ENCODE data around the gene C4orf46. TPM values are rescaled to one million over a fixed set of nuclear protein-coding genes. Genes with fewer than 3 reads are reported as not detected.

Gene C4orf46
- total RNA-seq, 1 donor from 2014 or later: 101 TPM

- H4K20me1 ChIP-seq (ENCODE audit: low read depth): no peaks in the 10 kb centered on the region
- H3K9me3 Mint-ChIP-seq: no peaks in the 10 kb centered on the region
- H3K27me3 ChIP-seq: no peaks in the 10 kb centered on the region
- no peaks in the 10 kb centered on the region for H3K4me1 ChIP-seq
- H3F3A ChIP-seq (ENCODE audit: low read depth): no peaks in the 10 kb centered on the region
- peak overlapping the region; percentile 34 for H2AFZ ChIP-seq (replicated peaks)
- H3K9ac ChIP-seq: no peak overlapping the region
- H3K36me3 Mint-ChIP-seq: no peaks in the 10 kb centered on the region
- no peak overlapping the region for H3K4me2 ChIP-seq
- no peak overlapping the region for H3K4me3 ChIP-seq
- TF ChIP-seq EZH2phosphoT487 (IDR thresholded peaks at IDR 0.05) (no peak), EZH2 (IDR thresholded peaks at IDR 0.05) (no peak), CTCF (IDR thresholded peaks at IDR 0.05) (no peak)
- no peaks in the 10 kb centered on the region for H3K4me1 Mint-ChIP-seq
- H3K4me3 Mint-ChIP-seq: no peak overlapping the region
- H3K27ac Mint-ChIP-seq: no peak overlapping the region
- no peak overlapping the region for H3K27ac ChIP-seq
- H3K36me3 ChIP-seq: no peaks in the 10 kb centered on the region
- peaks cover 7% of the 10 kb centered on the region for H3K27me3 Mint-ChIP-seq (ENCODE audit: insufficient read depth, low read depth)
- no peaks in the 10 kb centered on the region for H3K9me3 ChIP-seq (ENCODE audit: low read depth)
- no peaks in the 10 kb centered on the region for H3K79me2 ChIP-seq (ENCODE audit: low read depth)
- DNase-seq (ENCODE audit: low spot score): no peak
These were observed 26.9 kb downstream of the C4orf46 start for GRCh38 chr4:158644760-158645159.

- H3K27ac Mint-ChIP-seq: no peak overlapping the region
These were observed 27.3 kb downstream of the C4orf46 start for GRCh38 chr4:158644356-158644755.

GRCh38 chr4:158636619-158637018 lies 35.1 kb downstream of the C4orf46 start:
- H3K9ac ChIP-seq: no peak overlapping the region
- H3K4me2 ChIP-seq: no peak overlapping the region
- H4K20me1 ChIP-seq (ENCODE audit: low read depth): no peaks in the 10 kb centered on the region
- H3K79me2 ChIP-seq (ENCODE audit: low read depth): no peaks in the 10 kb centered on the region
- H3K4me1 ChIP-seq: no peaks in the 10 kb centered on the region
- no peak for DNase-seq (ENCODE audit: low spot score)
- no peaks in the 10 kb centered on the region for H3K4me1 Mint-ChIP-seq
- no peak overlapping the region for H3K27ac Mint-ChIP-seq
- H3K4me3 ChIP-seq: no peak overlapping the region
- H3K9me3 Mint-ChIP-seq: no peaks in the 10 kb centered on the region
- H3K9me3 ChIP-seq (ENCODE audit: low read depth): no peaks in the 10 kb centered on the region
- no peaks in the 10 kb centered on the region for H3K36me3 Mint-ChIP-seq
- no peaks in the 10 kb centered on the region for H3K27me3 ChIP-seq
- no peak overlapping the region for H3K4me3 Mint-ChIP-seq
- H3K27ac ChIP-seq: no peak overlapping the region
- no peak overlapping the region for H2AFZ ChIP-seq (replicated peaks)
- no peaks in the 10 kb centered on the region for H3F3A ChIP-seq (ENCODE audit: low read depth)
- H3K27me3 Mint-ChIP-seq (ENCODE audit: insufficient read depth, low read depth): no peaks in the 10 kb centered on the region
- TF ChIP-seq EZH2 (IDR thresholded peaks at IDR 0.05) (no peak), EZH2phosphoT487 (IDR thresholded peaks at IDR 0.05) (no peak), CTCF (IDR thresholded peaks at IDR 0.05) (no peak)
- no peaks in the 10 kb centered on the region for H3K36me3 ChIP-seq

More at GRCh38 chr4:158644356-158644755, 27.3 kb downstream of the C4orf46 start:
- no peak for DNase-seq (ENCODE audit: low spot score)
- Mint-ChIP-seq H3K9me3 (no peaks in the 10 kb centered on the region), H3K4me3 (no peak overlapping the region), H3K4me1 (no peaks in the 10 kb centered on the region), H3K27me3 (ENCODE audit: insufficient read depth, low read depth) (peaks cover 7% of the 10 kb centered on the region), H3K36me3 (no peaks in the 10 kb centered on the region)
- H3K27me3 ChIP-seq: no peaks in the 10 kb centered on the region
- TF ChIP-seq CTCF (IDR thresholded peaks at IDR 0.05): no peak
- no peak for TF ChIP-seq EZH2 (IDR thresholded peaks at IDR 0.05)
- no peak for TF ChIP-seq EZH2phosphoT487 (IDR thresholded peaks at IDR 0.05)
- H3K36me3 ChIP-seq: no peaks in the 10 kb centered on the region
- peak overlapping the region; percentile 34 for H2AFZ ChIP-seq (replicated peaks)
- H3K9me3 ChIP-seq (ENCODE audit: low read depth): no peaks in the 10 kb centered on the region
- H3K79me2 ChIP-seq (ENCODE audit: low read depth): no peaks in the 10 kb centered on the region
- no peaks in the 10 kb centered on the region for H4K20me1 ChIP-seq (ENCODE audit: low read depth)
- H3K4me2 ChIP-seq: no peak overlapping the region
- H3K9ac ChIP-seq: no peak overlapping the region
- H3K27ac ChIP-seq: no peak overlapping the region
- H3F3A ChIP-seq (ENCODE audit: low read depth): no peaks in the 10 kb centered on the region
- H3K4me1 ChIP-seq: no peaks in the 10 kb centered on the region
- H3K4me3 ChIP-seq: no peak overlapping the region
